ENCODE results near the gene TSHZ1.

Gene TSHZ1

GRCh38 chr18:75222407-75222806 is 11.8 kb downstream of the TSHZ1 start:
- DNase-seq (ENCODE audit: low read depth in 2 of 2), result no peak

GRCh38 chr18:75223687-75224347 is 13.2 kb downstream of the TSHZ1 start:
- DNase-seq (ENCODE audit: low read depth in 2 of 2), result no peak

GRCh38 chr18:75226286-75226955 is 15.8 kb downstream of the TSHZ1 start:
- no peak for DNase-seq (ENCODE audit: low read depth in 2 of 2)

DNA sequence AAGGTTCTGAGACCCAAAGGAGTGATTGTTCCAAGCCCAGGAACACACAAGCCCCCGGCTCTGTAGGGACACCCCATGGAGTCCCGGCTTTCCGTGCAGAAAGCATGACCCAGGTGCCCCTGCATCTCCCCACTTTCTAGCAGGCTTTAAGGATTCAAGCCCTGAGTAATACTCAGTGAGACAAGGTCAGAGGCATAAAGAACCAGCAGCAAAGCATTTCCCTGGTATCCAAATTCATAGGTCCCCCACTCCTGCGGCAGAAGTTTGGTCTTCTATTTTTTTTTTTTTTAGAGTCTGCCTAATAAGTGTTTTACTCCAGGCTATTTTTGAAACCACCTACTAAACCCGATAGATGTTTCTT is 16.3 kb downstream of the TSHZ1 start:
- DNase-seq (ENCODE audit: low read depth in 2 of 2), result no peak

DNA sequence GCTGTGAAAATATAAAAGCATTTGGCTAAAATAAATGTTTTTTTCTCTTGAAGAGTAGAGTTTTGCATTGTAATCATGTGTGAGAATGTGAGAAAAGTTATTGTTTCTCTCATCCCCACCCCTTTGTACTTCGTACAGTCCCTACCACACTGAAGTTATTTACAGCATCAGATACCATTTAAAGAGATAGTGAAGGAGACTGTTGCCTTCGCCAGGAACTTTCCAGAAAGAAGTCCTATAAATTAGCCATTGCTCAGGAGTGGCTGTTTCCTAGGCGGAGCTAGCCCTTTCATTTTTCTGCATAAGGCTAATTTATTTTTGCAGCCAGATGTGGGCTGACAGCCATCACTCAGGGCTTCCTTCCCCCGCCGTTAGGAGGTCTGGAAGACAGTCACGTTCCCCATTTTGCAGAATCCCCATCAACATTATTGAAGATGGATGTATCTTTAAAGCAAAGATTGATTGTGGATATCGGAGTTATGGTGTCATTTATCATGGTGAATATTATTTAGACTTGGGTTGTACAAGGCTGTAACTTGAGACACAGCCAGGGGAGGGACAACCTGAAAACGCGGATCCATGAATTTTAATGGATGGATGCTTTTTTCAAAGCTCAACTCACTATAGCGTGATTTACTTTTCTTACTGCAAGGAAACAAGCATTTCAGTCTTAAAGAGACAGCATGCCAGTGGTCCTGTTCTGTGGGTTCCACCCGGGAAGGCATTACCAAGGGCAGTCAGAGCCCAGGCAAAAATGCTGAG is 17.1 kb downstream of the TSHZ1 start:
- no peak for DNase-seq (ENCODE audit: low read depth in 2 of 2)

GRCh38 chr18:75228967-75229366 is 18.4 kb downstream of the TSHZ1 start:
- no peak for DNase-seq (ENCODE audit: low read depth in 2 of 2)

GRCh38 chr18:75229437-75229836 is 18.8 kb downstream of the TSHZ1 start:
- no peak for DNase-seq (ENCODE audit: low read depth in 2 of 2)

GRCh38 chr18:75230163-75231052 is 19.8 kb downstream of the TSHZ1 start:
- no peak for DNase-seq (ENCODE audit: low read depth in 2 of 2)

GRCh38 chr18:75231053-75231406 is 20.4 kb downstream of the TSHZ1 start:
- no peak for DNase-seq (ENCODE audit: low read depth in 2 of 2)

DNA sequence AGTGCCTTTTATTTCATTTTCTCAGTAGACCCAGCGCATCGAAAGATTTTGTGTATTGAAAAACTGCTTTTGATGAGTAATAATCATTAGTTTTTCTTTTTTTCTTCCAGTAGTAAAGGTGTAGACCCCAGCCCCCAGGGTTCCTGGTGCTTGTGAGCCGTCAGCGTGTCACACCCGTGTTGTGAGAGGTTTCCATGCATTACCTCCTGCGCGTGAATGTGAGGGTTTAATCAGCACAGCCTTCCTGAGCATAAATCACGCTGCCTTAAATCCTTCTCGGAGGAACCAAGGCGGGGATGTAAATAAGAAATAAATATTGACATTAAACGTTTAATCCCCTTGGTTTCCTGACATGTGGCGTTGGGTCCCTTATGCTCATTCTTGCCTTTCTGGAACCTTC is 24.3 kb downstream of the TSHZ1 start:
- DNase-seq (ENCODE audit: low read depth in 2 of 2), result no peak

GRCh38 chr18:75235896-75236295 is 25.3 kb downstream of the TSHZ1 start:
- DNase-seq (ENCODE audit: low read depth in 2 of 2), result no peak

DNA sequence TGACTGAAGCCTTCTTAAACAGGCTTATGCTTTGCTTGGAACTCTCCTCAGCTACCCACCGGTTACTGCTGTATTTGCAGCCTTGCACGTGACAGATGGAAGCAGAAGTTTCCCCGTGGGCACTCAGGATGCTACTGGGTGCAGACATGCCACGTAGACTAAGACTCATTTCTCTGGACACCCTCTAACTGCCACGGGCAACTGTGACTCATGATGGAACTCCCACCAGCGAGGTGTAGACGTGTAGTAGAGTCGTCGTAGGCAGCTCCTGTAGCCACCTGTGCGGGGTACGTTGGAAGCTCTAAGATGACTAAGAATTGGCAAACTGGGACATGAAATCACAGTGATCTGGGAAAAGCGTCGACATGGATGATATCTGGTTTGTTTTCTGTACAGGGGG is 27.5 kb downstream of the TSHZ1 start:
- DNase-seq (ENCODE audit: low read depth in 2 of 2), result no peak

DNA sequence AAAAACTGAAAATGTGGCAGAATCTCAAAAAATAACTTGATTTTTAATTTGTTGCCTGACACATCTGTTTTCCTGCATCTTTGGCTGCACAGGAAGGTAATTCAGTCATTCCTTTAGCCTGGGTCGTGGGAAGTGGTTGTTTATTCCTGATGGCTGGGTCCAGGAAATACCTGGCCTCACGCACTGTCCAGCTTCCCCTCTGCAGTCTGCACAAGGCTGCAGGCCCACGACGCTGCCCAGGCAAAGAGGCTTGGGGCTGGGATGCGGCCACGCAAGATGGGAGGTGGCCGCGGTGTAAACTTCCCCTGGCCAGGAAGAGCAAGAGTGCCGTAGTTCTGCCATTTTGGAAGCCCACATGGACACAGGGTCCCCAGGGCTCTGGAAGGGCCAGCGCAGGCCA is 28.2 kb downstream of the TSHZ1 start:
- DNase-seq (ENCODE audit: low read depth in 2 of 2), result no peak

- DNase-seq (ENCODE audit: low read depth in 2 of 2), result no peak
These were observed 29.8 kb downstream of the TSHZ1 start for GRCh38 chr18:75240433-75240832.

DNA sequence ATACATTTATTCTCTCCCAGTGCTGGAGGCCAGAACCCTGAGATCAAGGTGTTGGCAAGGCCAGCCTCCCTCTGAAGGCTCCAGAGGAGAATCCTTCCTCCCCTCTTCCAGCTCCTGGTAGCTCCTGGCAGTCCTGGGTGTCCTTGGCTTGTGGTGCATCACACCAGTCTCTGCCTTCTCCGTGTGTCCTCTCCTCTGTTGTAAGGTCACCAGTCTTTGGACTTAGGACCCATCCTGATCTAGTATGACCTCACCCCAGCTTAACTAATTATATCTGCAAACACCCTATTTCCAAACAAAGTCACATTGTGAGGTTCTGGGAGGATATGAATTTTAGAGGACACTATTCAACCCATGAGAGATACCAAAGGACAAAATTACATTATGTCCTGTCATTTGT is 31.1 kb downstream of the TSHZ1 start:
- DNase-seq (ENCODE audit: low read depth in 2 of 2), result no peak

- DNase-seq (ENCODE audit: low read depth in 2 of 2), result no peak
These were observed 34.0 kb downstream of the TSHZ1 start for GRCh38 chr18:75244351-75245313.

DNA sequence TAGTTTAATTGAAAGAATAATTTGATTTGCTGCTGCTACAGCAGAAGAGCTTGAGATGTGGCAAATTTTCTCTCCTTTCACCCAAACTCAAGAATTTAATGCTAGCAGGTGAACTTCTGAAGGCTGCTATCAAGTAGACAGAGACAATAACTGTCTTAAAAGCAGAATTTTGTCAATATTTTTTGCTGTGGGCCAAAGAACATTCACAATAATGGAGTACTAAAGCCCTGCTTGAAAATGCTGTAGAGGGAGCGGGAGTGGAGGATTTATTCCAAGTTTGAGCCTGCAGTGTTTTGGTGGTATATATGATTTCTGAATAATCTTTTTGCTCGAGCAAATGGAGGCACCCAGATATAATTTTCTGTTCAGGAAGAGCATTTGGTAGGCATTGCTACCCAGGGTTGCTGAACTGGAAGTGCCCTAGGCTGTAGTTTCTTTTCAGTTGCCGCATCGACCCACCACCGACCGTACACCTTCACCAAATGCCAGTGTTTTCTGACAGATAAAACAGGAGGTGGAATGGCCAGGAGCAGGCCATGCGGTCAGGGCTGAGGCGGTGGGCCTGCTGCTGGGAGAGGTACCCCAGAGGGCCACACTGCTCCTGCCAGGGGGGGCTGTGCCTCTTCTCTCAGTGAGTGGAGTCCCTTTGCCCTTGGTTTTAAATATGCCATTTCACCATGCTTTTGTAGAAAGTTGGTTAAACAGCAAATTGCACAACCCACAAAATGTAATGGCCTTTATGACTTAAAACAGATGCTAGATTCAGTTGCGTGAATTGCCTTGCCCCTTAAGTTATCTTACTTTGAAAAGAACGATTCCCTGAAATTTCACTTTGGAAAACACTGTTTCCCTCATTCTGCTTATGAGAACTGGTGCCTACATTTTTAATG is 36.4 kb downstream of the TSHZ1 start:
- no peak for DNase-seq (ENCODE audit: low read depth in 2 of 2)

DNA sequence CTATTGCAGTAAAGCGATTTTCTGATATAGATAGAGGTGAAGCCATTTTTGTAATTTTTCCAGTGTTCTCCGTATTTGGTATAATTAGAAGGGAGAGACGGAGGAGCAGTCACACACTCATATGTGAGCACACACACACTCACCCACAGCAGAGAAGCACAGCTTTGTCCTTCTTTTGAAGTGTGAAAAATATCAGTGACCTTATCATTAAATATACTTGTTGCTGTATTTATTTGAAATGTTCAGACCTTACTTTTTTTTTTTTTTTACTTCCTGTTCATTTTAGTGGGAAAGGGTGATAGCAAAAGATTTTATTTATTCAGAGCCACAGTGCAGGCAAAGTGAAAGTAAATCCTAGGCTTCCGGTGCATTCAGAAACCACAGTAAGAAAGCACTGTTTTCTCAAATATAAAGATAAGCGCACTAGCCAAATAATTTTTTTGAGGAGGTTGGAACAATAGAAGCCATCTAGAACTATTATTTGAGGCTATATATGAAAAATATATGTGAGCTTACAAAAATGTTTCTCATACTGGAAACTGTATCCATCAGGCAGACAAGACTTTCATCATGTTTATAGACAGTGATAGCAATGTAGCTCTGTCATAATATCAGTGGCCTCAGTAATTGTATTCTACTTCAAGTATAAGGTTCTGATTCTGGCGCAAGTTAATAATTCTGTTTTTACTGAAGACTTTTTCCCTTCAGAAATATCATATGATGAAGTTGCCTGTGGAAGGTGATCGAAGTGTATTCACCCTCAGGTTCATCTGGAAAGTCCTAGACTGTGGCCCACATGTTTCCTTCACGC is 37.2 kb downstream of the TSHZ1 start:
- DNase-seq (ENCODE audit: low read depth in 2 of 2), result no peak

Data from activated CD4-positive, alpha-beta T cell treated with anti-CD3 and anti-CD28 coated beads for 24 hours (primary cell).